ENCODE measurements around the gene EEF1G.

The EEF1G gene

DNA sequence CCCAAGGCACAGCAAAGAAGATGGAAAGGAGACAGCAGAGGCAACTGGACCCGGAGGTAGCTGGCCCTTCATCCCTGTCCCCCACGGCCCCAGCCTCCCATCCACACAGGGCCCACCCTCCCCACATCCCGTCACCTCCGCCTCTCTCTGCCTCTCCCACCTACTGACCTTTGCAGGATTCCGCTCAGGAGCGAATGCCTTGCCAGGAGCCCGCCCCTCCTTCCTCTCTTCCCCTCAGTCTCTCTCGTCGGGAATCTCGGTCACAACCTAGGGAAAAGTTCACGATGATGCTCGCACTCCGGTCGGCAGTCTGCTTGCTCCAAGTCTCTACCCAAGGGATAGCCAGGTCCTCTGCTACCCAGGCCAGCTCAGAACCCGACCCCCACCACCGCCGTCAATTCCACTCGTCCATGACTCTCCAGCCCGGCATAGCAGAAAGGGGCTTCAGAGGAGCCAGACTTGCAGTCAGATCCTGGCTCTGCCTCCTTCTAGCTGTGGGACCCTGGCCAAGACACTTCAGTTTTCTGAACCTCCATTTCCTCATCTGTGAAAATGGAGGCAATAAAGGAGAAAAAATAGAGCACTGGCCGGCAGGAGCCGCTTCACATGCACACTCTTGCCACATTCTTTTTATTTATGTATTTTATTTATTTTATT lies 37.3 kb downstream of the EEF1G start:
- DNase-seq: no peak

DNA sequence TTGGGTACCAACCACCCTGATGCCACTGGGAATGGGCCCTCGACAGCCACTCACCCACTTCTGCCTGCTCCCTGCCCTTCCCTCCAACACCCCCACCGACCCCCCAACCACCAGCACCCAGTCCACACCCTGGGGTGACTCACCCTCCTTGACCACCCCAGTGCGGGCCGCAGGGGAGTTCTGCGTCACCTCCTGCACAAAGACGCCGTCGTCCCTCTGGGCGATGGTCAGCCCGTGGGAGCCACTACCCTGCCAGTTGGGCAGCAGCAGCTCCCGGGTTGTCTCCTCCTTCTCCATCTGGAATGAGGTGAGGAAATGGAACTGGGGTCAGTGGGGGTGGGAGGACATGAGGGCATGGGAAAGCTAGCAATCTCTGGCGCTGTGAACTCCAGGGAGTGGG lies 37.9 kb downstream of the EEF1G start:
- no peak for DNase-seq

DNA sequence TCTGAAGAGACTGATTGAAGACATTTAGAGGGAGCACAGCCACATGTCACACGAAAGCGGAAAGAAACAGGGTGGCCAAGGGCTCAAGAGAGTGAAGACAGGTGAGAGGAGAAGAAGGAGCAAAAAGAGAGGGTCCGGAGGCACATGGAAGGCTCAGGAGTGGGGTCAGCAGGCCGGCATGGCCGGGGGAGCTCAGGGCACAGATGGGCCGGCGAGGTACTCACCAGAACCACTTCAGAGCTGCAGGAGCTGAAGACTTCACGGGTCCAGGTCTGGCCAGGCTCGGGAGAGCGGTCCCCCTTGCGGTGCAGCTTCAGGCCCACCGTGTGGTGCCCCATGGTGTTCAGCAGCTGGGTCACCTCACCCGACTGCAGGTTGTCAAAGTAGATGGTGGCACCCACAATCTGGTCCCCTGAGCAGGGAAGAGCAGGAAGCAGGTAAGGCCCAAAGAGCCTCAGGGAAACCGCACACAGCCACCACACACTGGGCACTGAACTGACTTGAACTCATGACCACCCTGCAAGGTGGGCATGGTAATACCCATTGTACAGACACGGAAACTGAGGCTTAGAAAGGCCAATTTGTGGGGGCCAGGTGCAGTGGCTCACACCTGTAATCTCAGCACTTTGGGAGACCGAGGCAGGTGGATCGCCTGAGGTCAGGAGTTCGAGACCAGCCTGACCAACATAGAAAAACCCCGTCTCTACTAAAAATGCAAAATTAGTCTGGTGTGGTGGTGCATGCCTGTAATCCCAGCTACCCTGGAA lies 38.7 kb downstream of the EEF1G start:
- no peak for DNase-seq

DNA sequence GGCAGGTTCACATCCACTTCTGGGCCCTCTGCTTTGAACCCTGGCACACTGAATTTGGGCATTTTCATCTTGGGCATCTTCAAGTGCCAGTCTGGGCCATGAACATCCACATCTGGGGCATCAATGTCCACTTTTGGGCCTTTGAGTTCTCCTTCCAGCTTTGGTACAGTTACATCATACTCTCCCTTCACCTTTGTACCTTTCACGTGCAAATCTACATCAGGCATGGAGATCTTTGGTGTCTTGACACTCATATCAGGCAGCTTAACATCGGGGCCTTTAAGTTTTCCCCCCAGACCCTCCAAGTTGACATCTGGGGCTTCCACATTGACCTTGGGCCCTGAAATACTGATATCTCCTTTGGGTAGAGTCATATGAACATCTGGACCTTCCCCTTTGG lies 41.6 kb downstream of the EEF1G start:
- no peak for DNase-seq

DNA sequence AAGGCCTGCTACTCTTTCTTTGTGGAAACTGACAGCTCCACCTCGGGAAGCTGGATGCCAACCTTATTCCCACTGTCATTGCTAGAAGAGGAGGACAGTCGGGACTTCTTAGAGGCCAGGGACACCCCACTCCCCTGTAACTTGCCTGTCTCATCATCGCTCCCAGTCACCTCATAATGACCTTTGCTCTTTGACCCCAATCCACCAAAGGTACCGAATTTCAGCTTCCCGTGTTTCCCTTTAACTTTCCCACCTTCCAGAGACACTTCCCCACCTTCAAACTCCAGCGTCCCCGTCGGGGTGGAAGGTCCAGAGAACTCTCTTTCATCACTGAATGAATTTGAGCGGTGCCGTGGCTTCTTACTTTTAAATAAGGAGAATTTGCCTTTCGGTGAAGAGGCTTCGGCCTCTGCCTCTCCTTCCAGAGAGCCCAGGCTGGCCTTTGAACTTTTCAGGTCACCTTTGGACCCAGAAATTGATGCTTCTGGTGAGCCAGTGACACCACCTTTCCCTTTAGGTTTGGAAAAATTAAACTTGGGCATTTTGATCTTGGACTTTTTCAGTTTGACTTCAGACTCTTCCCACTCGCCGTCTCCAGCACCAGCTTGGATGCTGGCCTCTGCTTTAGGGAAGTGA lies 56.8 kb downstream of the EEF1G start:
- no peak for DNase-seq

DNA sequence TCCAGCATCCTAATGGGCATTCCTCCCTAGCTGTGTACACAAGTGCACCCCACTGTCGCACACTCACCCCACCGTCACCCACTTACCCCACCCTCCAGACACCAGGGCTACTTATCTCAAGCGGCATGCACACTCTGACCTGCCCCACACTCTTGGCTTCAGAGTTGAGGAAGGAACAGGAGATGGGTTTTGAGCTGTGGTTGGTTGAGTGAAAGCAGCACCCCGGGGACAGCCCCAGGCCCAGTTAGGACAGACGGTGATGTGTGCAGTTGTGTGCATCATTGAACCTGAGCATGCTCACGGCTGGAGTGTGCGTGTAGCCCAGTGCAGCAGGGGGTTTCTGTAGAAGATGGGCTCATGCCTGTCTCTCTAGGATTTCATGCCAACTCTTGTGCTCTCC lies 59.5 kb downstream of the EEF1G start:
- DNase-seq: no peak

DNA sequence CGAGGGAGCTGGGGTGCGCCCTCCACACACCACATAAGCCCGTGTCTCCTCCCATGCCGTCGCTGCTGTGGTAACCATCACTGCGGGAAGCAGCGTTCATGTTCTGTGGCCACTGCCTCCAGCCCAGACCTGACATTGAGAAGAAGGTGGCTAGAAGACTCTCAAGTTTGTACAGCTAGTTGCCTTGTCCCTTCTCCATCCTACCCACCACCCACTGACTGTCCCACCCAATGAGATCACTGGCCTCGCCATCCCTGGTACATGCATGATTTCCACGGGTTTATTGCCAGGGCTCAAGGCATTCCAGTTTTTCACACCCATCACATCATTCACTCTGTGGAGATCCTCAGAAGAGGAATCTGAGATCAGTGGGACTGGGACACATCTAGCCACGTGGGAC lies 60.1 kb downstream of the EEF1G start:
- DNase-seq: no peak

DNA sequence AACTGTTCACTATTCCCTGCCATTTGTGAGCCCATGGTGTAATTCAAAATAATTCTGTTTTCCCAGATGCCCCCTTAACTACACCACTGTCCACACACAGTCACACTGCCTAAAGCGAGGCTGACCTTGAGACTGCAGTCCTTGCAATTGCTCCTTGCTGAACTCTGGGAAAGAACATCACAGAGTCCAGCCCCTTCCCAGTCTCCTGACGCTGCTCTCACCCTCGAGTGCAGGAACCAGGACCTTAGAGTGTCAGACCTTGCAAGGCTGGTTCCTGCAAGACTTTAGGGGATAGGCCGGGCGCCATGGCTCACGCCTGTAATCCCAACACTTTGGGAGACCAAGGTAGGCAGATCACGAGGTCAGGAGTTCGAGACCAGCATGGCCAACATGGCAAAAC lies 60.7 kb downstream of the EEF1G start:
- no peak for DNase-seq

All from T-helper 2 cell (primary cell).